Prostate gland (tissue), 2 donors: ENCODE data around the gene TATDN2.

Experiments
- POLR2A ChIP-seq: fragments of 450-650 bp; IDR thresholded peaks from one replicate; pipeline ENCODE4 v1.6.1; 2016; ENCODE audit warnings: antibody characterized with exemption, mild to moderate bottlenecking
- TF ChIP-seq, protein P1 (sequence below), 4 experiments: fragments of 200-600 bp in 2 of 4; fragments of 450-650 bp in 2 of 4; sonication (generic) in 2 of 4; IDR thresholded peaks; 1 replicate in 3 of 4; 2 replicates in 1 of 4; pipeline ENCODE4 v1.5.1; 2016 to 2019; ENCODE audit warnings: antibody characterized with exemption in 4 of 4, mild to moderate bottlenecking in 2 of 4, moderate library complexity in 2 of 4

DNA sequence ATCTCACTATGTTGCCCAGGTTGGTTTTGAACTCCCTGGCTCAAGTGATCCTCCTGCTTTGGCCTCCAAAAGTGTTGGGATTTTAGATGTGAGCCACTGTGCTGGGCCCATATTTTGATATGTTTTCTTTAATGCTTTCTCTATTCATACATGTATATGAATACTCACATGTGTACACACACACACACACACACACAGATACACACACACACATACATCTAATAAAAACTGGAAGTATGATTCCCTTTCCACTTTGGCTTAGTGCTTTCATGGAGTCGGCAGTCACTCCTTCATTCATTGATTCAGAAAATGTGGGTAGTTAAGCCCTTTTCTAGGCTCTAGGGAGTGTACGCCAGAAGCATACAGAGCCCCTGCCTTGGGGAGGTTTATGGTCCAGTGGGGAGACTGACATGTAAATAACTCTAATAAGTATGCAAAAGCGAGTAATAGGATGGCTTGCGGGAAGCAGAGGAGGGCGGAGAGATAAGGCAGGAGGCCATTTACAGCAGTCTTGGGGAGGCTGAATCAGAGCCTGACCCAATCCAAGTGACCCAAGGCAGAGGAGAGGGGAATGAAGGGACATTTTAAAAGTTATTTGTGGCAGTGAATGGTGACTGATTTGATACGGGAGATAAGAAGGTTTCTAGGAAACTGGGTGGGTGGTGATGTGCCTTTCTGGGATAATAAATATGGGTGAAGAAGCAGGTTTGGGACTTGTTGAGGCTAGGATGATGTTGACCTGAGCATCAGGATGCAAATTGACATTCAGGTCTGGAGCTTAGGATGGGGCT is 32.5 kb upstream of the TATDN2 start:
- TF ChIP-seq POLR2A: no peak
- TF ChIP-seq, protein P1, sequence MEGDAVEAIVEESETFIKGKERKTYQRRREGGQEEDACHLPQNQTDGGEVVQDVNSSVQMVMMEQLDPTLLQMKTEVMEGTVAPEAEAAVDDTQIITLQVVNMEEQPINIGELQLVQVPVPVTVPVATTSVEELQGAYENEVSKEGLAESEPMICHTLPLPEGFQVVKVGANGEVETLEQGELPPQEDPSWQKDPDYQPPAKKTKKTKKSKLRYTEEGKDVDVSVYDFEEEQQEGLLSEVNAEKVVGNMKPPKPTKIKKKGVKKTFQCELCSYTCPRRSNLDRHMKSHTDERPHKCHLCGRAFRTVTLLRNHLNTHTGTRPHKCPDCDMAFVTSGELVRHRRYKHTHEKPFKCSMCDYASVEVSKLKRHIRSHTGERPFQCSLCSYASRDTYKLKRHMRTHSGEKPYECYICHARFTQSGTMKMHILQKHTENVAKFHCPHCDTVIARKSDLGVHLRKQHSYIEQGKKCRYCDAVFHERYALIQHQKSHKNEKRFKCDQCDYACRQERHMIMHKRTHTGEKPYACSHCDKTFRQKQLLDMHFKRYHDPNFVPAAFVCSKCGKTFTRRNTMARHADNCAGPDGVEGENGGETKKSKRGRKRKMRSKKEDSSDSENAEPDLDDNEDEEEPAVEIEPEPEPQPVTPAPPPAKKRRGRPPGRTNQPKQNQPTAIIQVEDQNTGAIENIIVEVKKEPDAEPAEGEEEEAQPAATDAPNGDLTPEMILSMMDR (IDR thresholded peaks at IDR 0.05): no peak
